ENCODE data around the gene OSM.

OSM gene

DNA sequence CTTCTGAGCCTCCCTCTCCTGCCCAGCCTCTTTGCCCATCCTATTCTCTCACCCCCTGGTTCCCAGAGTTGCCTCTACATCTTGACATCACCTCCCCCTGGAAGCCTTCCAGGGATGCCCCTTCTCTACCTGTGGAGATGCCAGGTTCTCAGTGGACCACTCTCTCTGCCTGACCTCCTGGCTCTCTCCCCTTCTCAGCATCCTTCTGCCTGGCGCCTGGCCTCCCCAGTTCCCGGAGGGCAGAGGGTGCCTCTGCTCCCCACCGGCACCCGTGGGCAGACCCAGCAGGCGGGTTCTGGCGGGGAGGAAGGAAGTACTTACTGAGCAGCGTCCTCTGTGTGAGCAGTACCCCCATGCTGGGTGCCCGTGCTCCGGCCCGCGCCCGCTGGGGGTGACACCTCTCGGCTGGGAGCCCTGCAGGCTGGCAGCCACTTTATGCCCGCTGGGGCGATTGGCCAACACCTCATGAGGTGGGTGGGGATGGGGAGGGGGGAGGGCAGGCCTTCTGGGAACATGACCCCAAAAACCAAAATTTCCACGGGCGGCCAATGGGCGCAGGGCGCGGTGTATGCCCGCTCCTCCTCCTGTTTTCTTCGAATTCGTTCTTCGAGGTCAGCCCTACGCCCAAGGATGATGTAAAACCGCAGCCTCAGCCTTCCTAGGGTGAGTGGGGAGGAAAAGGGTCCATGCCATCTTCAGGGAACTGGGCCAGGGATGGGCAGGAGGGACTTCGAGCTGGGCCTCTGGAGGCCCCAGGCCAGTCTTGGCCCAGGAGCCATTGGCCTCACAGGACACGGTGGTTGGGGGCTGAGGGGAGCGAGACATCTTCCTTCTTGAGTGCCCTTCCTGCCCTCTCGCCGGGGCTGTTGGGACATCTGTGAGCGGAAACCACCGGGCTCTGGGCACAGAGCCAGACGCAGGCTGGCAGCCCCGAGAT, at the start of gene OSM:
Gene OSM, minus strand, starts transcription at position 407 of the 937 bp plus-strand sequence. Its CDS starts 52 bp downstream, at position 355.
- Histone ChIP-seq H4K20me1 (ENCODE audit: insufficient read depth, low read length) (no peaks in the 10 kb centered on the region), H3K4me1 (ENCODE audit: low read length) (peaks cover 5% of the 10 kb centered on the region), H3K36me3 (replicated peaks; ENCODE audit: insufficient read depth, low read length) (no peaks in the 10 kb centered on the region), H2AFZ (ENCODE audit: low read length) (no peak within 1 kb of the TSS), H3K4me2 (ENCODE audit: low read depth, low read length) (no peak within 1 kb of the TSS), H3F3A (ENCODE audit: insufficient read depth, low read length) (no peaks in the 10 kb centered on the region), H3K9ac (ENCODE audit: low read length) (no peak within 1 kb of the TSS), H3K4me3 (ENCODE audit: low read length) (no peak within 1 kb of the TSS), H3K27ac (ENCODE audit: low read length) (no peak within 1 kb of the TSS), H3K9me2 (replicated peaks; ENCODE audit: insufficient read depth, low read length) (no peaks in the 10 kb centered on the region), H3K79me2 (ENCODE audit: low read length) (no peaks in the 10 kb centered on the region), H3K9me3 (replicated peaks; ENCODE audit: insufficient read depth, low read length) (no peaks in the 10 kb centered on the region), H3K27me3 (replicated peaks; ENCODE audit: insufficient read depth, low read length) (peaks cover 45% of the 10 kb centered on the region)
- no peak for DNase-seq
- TF ChIP-seq EZH2 (optimal IDR thresholded peaks at IDR 0.05; ENCODE audit: low read depth, low read length) (no peak), EZH2phosphoT487 (IDR thresholded peaks at IDR 0.05; ENCODE audit: low read length) (no peak)
- TF ChIP-seq, protein P1, sequence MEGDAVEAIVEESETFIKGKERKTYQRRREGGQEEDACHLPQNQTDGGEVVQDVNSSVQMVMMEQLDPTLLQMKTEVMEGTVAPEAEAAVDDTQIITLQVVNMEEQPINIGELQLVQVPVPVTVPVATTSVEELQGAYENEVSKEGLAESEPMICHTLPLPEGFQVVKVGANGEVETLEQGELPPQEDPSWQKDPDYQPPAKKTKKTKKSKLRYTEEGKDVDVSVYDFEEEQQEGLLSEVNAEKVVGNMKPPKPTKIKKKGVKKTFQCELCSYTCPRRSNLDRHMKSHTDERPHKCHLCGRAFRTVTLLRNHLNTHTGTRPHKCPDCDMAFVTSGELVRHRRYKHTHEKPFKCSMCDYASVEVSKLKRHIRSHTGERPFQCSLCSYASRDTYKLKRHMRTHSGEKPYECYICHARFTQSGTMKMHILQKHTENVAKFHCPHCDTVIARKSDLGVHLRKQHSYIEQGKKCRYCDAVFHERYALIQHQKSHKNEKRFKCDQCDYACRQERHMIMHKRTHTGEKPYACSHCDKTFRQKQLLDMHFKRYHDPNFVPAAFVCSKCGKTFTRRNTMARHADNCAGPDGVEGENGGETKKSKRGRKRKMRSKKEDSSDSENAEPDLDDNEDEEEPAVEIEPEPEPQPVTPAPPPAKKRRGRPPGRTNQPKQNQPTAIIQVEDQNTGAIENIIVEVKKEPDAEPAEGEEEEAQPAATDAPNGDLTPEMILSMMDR (IDR thresholded peaks at IDR 0.05; ENCODE audit: low read length), result no peak

DNA sequence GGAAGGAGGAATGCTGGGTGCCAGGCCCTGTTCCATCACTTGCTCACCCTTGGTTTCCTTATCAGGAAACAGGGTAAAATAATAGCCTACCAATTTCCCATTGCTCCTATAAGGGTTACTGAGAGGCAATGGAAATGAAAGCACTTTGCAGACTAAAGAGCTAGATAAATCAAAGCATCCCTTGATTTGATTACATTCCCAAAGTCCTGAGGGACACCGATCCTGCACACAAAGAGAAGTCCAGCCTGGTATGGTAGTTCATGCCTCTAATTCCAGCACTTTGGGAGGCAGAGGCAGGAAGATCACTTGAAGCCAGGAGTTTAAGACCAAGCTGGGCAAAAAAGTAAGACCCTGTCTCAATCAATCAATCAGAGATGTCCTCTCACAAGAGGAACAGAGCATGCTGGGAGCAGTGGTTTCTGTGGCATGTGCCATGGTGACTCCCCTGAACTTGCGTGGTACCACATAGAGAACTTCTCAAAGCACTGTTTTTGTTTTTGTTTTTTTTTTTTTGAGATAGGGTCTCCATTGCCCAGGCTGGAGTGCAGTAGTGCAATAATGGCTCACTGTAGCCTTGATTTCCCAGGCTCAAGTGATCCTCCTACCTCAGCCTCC, 49.4 kb upstream of the OSM start:
- DNase-seq, result no peak
- H3F3A ChIP-seq (ENCODE audit: insufficient read depth, low read length), result no peaks in the 10 kb centered on the region
- H3K79me2 ChIP-seq (ENCODE audit: low read length), result peaks cover 79% of the 10 kb centered on the region
- H3K9me2 ChIP-seq (replicated peaks; ENCODE audit: insufficient read depth, low read length), result no peaks in the 10 kb centered on the region
- H2AFZ ChIP-seq (ENCODE audit: low read length), result no peak overlapping the region
- H3K4me1 ChIP-seq (ENCODE audit: low read length), result peaks cover 4% of the 10 kb centered on the region
- no peak overlapping the region for H3K9ac ChIP-seq (ENCODE audit: low read length)
- no peaks in the 10 kb centered on the region for H3K27me3 ChIP-seq (replicated peaks; ENCODE audit: insufficient read depth, low read length)
- no peak overlapping the region for H3K27ac ChIP-seq (ENCODE audit: low read length)
- H3K9me3 ChIP-seq (replicated peaks; ENCODE audit: insufficient read depth, low read length), result no peaks in the 10 kb centered on the region
- no peaks in the 10 kb centered on the region for H4K20me1 ChIP-seq (ENCODE audit: insufficient read depth, low read length)
- no peaks in the 10 kb centered on the region for H3K36me3 ChIP-seq (replicated peaks; ENCODE audit: insufficient read depth, low read length)
- no peak overlapping the region for H3K4me3 ChIP-seq (ENCODE audit: low read length)
- no peak for TF ChIP-seq EZH2 (optimal IDR thresholded peaks at IDR 0.05; ENCODE audit: low read depth, low read length)
- TF ChIP-seq, protein P1 (IDR thresholded peaks at IDR 0.05; ENCODE audit: low read length), result no peak
- no peak for TF ChIP-seq EZH2phosphoT487 (IDR thresholded peaks at IDR 0.05; ENCODE audit: low read length)
- no peak overlapping the region for H3K4me2 ChIP-seq (ENCODE audit: low read depth, low read length)

DNA sequence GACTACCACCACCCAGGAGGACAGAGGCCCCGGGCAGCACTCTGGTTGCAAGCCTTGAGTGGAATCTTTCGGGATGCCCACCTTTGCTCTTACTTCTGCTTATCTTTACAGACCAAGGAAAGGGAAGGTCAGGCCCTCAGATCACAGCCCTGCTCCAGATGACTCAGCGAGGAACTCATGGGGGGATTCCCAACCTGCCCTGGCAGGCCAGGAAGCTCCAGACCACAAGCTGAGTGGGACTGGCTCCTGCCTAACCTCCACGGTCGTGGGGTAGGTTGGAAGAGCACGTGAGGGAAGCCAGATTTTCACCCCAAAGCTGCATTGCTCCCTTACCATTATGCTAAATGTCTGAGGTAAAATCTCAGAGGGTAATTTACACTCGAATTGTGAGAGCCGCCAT, 48.3 kb upstream of the OSM start:
- Histone ChIP-seq H3K9ac (ENCODE audit: low read length) (no peak overlapping the region), H4K20me1 (ENCODE audit: insufficient read depth, low read length) (no peaks in the 10 kb centered on the region), H3K9me3 (replicated peaks; ENCODE audit: insufficient read depth, low read length) (no peaks in the 10 kb centered on the region), H3K4me3 (ENCODE audit: low read length) (no peak overlapping the region), H3K9me2 (replicated peaks; ENCODE audit: insufficient read depth, low read length) (no peaks in the 10 kb centered on the region), H3K27ac (ENCODE audit: low read length) (no peak overlapping the region), H3K4me2 (ENCODE audit: low read depth, low read length) (no peak overlapping the region), H3F3A (ENCODE audit: insufficient read depth, low read length) (peaks cover 8% of the 10 kb centered on the region), H3K36me3 (replicated peaks; ENCODE audit: insufficient read depth, low read length) (no peaks in the 10 kb centered on the region), H2AFZ (ENCODE audit: low read length) (no peak overlapping the region), H3K79me2 (ENCODE audit: low read length) (peaks cover 73% of the 10 kb centered on the region), H3K27me3 (replicated peaks; ENCODE audit: insufficient read depth, low read length) (no peaks in the 10 kb centered on the region), H3K4me1 (ENCODE audit: low read length) (peaks cover 16% of the 10 kb centered on the region)
- TF ChIP-seq EZH2 (optimal IDR thresholded peaks at IDR 0.05; ENCODE audit: low read depth, low read length), result no peak
- no peak for TF ChIP-seq EZH2phosphoT487 (IDR thresholded peaks at IDR 0.05; ENCODE audit: low read length)
- TF ChIP-seq, protein P1 (IDR thresholded peaks at IDR 0.05; ENCODE audit: low read length), result no peak
- no peak for DNase-seq
